ENCODE data around the gene TPSB2. TPM values are rescaled to one million over a fixed set of nuclear protein-coding genes. Genes with fewer than 3 reads are reported as not detected.
"Not testable (repeated sequence)": the region's sequence is repeated elsewhere in the genome, so short reads cannot be mapped to it uniquely, and the experiment has no call there.

Gene TPSB2
- total RNA-seq, 1 donor from 2014 or later, result not detected

DNA sequence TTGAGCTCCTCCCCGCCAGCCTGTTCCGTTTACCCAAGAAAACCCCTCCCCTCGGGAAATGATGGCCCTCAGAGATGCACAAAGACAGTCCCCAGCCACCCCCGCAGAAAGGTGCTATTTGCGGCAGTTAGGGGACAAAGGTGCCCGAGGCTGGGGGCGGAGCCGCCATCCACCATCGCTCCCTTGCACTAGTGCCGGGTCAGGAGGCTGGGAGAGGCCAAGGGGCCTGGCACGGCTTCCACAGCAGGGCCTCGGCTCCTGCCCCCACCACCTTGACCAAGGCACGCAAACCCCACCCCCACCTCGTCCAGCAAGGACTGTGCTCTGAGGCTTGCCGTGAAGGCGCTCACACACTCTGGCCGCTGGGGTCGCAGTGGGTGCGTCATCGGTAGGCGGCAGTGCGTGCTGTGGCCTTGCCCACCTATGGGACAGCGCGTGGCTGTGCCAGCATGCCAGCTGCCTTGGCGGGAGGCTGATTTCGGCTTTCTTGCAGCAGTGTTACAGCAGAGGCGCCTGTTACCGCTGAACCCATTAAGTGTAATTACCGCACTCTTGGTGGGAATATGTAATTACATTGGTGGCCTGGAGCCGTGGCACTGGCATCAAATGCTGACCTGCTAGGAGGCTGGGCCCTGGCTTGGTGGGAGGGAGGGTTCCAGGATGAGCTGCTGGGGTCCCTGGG is 36.7 kb downstream of the TPSB2 start:
- DNase-seq (ENCODE audit: low read depth), result no peak
- peaks cover 2% of the 10 kb centered on the region for H3K4me1 ChIP-seq (ENCODE audit: insufficient read depth, low read length)
- H3K27ac ChIP-seq (ENCODE audit: low read depth, low read length), result no peak overlapping the region
- peaks cover 62% of the 10 kb centered on the region for H4K20me1 ChIP-seq (ENCODE audit: insufficient read depth, low read length)
- no peaks in the 10 kb centered on the region for H3K36me3 Mint-ChIP-seq (ENCODE audit: low read depth, unreplicated experiment)
- no peaks in the 10 kb centered on the region for H3K79me2 ChIP-seq (ENCODE audit: insufficient read depth, low read length)
- no peak for FAIRE-seq
- no peak for TF ChIP-seq CTCF (IDR thresholded peaks at IDR 0.05; ENCODE audit: insufficient read depth, low read depth, low read length)
- TF ChIP-seq EZH2 (IDR thresholded peaks at IDR 0.05; ENCODE audit: insufficient read depth, low read length), result no peak
- H3K4me1 Mint-ChIP-seq (ENCODE audit: low read depth, unreplicated experiment), result no peaks in the 10 kb centered on the region
- no peaks in the 10 kb centered on the region for H3K9me3 ChIP-seq (ENCODE audit: insufficient read depth, low read depth, low read length)
- no peak overlapping the region for H3K4me2 ChIP-seq (ENCODE audit: low read length)
- no peak overlapping the region for H3K4me3 ChIP-seq (ENCODE audit: insufficient read depth, low read depth, low read length)
- H3K27me3 ChIP-seq (ENCODE audit: insufficient read depth, low read length), result no peaks in the 10 kb centered on the region
- H2AFZ ChIP-seq (ENCODE audit: low read depth, low read length), result no peak overlapping the region
- H3K9ac ChIP-seq (ENCODE audit: low read length), result no peak overlapping the region
- peaks cover 11% of the 10 kb centered on the region for H3K27me3 Mint-ChIP-seq (ENCODE audit: low read depth, unreplicated experiment)
- no peak overlapping the region for H3K27ac Mint-ChIP-seq (ENCODE audit: unreplicated experiment)
- no peak overlapping the region for H3K4me3 Mint-ChIP-seq (ENCODE audit: unreplicated experiment)
- H3K9me3 Mint-ChIP-seq (ENCODE audit: unreplicated experiment), result no peaks in the 10 kb centered on the region
- H3K36me3 ChIP-seq (ENCODE audit: insufficient read depth, low read length), result no peaks in the 10 kb centered on the region

DNA sequence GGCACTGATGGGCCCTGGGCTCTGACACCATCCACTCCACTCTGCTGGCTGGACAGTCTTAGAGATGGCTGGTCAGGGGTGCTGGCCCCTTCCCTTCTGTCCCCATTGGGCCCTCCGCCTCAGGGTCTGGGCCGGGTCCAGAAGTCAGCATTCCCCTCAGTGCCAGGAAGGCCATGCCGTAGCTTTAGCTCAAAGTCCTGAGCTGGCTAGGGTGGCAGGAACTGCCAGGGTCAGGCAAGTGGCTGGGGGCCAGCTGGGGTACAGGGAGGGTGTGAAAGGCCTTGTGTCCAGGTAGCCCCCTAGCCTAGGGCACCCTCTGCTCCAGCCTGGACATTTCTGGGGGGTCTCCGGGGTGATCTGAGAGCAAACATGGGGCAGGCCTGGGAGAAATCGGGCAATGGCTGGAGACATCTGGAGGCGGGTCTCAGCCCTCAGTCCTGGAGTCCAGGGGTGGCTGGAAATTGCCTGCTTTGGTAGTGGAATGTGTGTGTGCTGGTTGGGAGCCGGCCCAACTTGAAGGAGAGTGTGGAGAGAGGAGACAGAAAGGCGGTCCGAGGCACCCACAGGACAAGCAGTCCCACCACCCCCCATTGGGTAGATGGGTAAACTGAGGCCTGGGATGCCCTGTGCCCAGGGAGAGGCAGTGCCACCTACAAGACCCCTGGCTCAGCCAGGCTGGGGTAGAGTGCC is 37.5 kb downstream of the TPSB2 start:
- Histone ChIP-seq H3K4me3 (ENCODE audit: insufficient read depth, low read depth, low read length) (no peak overlapping the region), H4K20me1 (ENCODE audit: insufficient read depth, low read length) (peaks cover 64% of the 10 kb centered on the region), H2AFZ (ENCODE audit: low read depth, low read length) (no peak overlapping the region), H3K9me3 (ENCODE audit: insufficient read depth, low read depth, low read length) (no peaks in the 10 kb centered on the region), H3K9ac (ENCODE audit: low read length) (no peak overlapping the region), H3K36me3 (ENCODE audit: insufficient read depth, low read length) (no peaks in the 10 kb centered on the region), H3K4me1 (ENCODE audit: insufficient read depth, low read length) (peaks cover 2% of the 10 kb centered on the region), H3K79me2 (ENCODE audit: insufficient read depth, low read length) (no peaks in the 10 kb centered on the region), H3K27me3 (ENCODE audit: insufficient read depth, low read length) (no peaks in the 10 kb centered on the region), H3K27ac (ENCODE audit: low read depth, low read length) (no peak overlapping the region), H3K4me2 (ENCODE audit: low read length) (no peak overlapping the region)
- Mint-ChIP-seq H3K36me3 (ENCODE audit: low read depth, unreplicated experiment) (no peaks in the 10 kb centered on the region), H3K4me3 (ENCODE audit: unreplicated experiment) (no peak overlapping the region), H3K9me3 (ENCODE audit: unreplicated experiment) (no peaks in the 10 kb centered on the region), H3K27me3 (ENCODE audit: low read depth, unreplicated experiment) (peaks cover 11% of the 10 kb centered on the region), H3K4me1 (ENCODE audit: low read depth, unreplicated experiment) (no peaks in the 10 kb centered on the region), H3K27ac (ENCODE audit: unreplicated experiment) (peak overlapping the region; percentile 62)
- no peak for DNase-seq (ENCODE audit: low read depth)
- no peak for FAIRE-seq
- TF ChIP-seq EZH2 (IDR thresholded peaks at IDR 0.05; ENCODE audit: insufficient read depth, low read length), result no peak
- no peak for TF ChIP-seq CTCF (IDR thresholded peaks at IDR 0.05; ENCODE audit: insufficient read depth, low read depth, low read length)

DNA sequence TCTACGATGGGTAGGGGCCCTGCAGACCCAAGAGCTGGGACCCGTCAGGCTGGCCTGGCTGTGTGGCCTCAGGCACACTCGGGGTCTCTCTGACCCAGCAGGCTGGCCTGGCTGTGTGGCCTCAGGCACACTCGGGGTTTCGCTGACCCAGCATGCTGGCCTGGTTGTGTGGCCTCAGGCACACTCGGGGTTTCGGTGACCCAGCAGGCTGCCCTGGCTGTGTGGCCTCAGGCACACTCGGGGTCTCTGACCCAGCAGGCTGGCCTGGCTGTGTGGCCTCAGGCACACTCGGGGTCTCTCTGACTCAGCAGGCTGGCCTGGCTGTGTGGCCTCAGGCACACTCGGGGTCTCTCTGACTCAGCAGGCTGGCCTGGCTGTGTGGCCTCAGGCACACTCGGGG is 39.2 kb downstream of the TPSB2 start:
- not testable (repeated sequence) for FAIRE-seq; H3K4me3 ChIP-seq (ENCODE audit: insufficient read depth, low read depth, low read length); DNase-seq (ENCODE audit: low read depth); H3K4me1 Mint-ChIP-seq (ENCODE audit: low read depth, unreplicated experiment); H3K27me3 Mint-ChIP-seq (ENCODE audit: low read depth, unreplicated experiment); H3K4me1 ChIP-seq (ENCODE audit: insufficient read depth, low read length); H3K36me3 ChIP-seq (ENCODE audit: insufficient read depth, low read length); H3K9ac ChIP-seq (ENCODE audit: low read length); H3K4me2 ChIP-seq (ENCODE audit: low read length); H3K27ac Mint-ChIP-seq (ENCODE audit: unreplicated experiment); H3K79me2 ChIP-seq (ENCODE audit: insufficient read depth, low read length); H3K27me3 ChIP-seq (ENCODE audit: insufficient read depth, low read length); H3K27ac ChIP-seq (ENCODE audit: low read depth, low read length); H2AFZ ChIP-seq (ENCODE audit: low read depth, low read length); H3K9me3 ChIP-seq (ENCODE audit: insufficient read depth, low read depth, low read length); H3K9me3 Mint-ChIP-seq (ENCODE audit: unreplicated experiment); H3K4me3 Mint-ChIP-seq (ENCODE audit: unreplicated experiment); H3K36me3 Mint-ChIP-seq (ENCODE audit: low read depth, unreplicated experiment)
- peaks cover 59% of the 10 kb centered on the region for H4K20me1 ChIP-seq (ENCODE audit: insufficient read depth, low read length)

Measured in astrocyte (in vitro differentiated cells and primary cell).